CD14-positive monocyte (primary cell): ENCODE results near the gene UBQLN1. TPM values are rescaled to one million over a fixed set of nuclear protein-coding genes. Genes with fewer than 3 reads are reported as not detected.
A peak's percentile ranks its signal among the peaks of the same experiment; 100 is the strongest.

ENCODE experiments used
- DNase-seq, 3 donors: peaks; one replicate each; pipeline ENCODE4 v3.0.0-alpha.2; 2011 to 2022
- H2AFZ ChIP-seq: 2 replicates; pipeline ENCODE4 v1.6.0; 2012; ENCODE audit warnings: mild to moderate bottlenecking, low read depth, low read length, inconsistent platforms; ENCODE audit not compliant: insufficient read depth, poor library complexity, severe bottlenecking
- H3K27ac ChIP-seq, 2 donors: 1 replicate in 1 of 2; 2 replicates in 1 of 2; pipeline ENCODE4 v1.5.1; 2012 to 2013; ENCODE audit warnings: low read length in 2 of 2, control low read depth in 1 of 2, inconsistent platforms in 1 of 2, low read depth in 1 of 2, mild to moderate bottlenecking in 1 of 2
- H3K27me3 ChIP-seq, 2 donors: one replicate each; pipeline versions ENCODE4 v1.6.0 to v1.6.1; 2011 to 2013; ENCODE audit warnings: low read length in 2 of 2; ENCODE audit not compliant: control insufficient read depth in 2 of 2, insufficient read depth in 2 of 2
- H3K36me3 ChIP-seq, 2 donors: replicated peaks in 1 of 2; 1 replicate in 1 of 2; 2 replicates in 1 of 2; pipeline versions ENCODE4 v1.5.1 to v1.6.1; 2012 to 2013; ENCODE audit warnings: low read length in 2 of 2, control low read depth in 1 of 2, inconsistent platforms in 1 of 2, mild to moderate bottlenecking in 1 of 2; ENCODE audit not compliant: insufficient read depth in 2 of 2, control insufficient read depth in 1 of 2
- H3K4me1 ChIP-seq, 2 donors: 1 replicate in 1 of 2; 2 replicates in 1 of 2; pipeline versions ENCODE4 v1.5.1 to v1.6.1; 2012 to 2013; ENCODE audit warnings: low read length in 2 of 2, control low read depth in 1 of 2, inconsistent platforms in 1 of 2, mild to moderate bottlenecking in 1 of 2, moderate library complexity in 1 of 2; ENCODE audit not compliant: insufficient read depth in 2 of 2, control insufficient read depth in 1 of 2
- H3K4me2 ChIP-seq: replicated peaks from 2 replicates; pipeline ENCODE3; 2012; ENCODE audit warnings: low read length, moderate library complexity, mild to moderate bottlenecking; ENCODE audit not compliant: poor library complexity, severe bottlenecking; ENCODE audit errors: extremely low read depth
- H3K4me3 ChIP-seq, 3 experiments: fragments of 200-600 bp in 1 of 3; sonication (generic) in 1 of 3; replicated peaks in 1 of 3; 1 replicate in 2 of 3; 2 replicates in 1 of 3; pipeline ENCODE4 v1.5.1; 2011 to 2013; ENCODE audit warnings: low read length in 3 of 3, mild to moderate bottlenecking in 3 of 3, control low read depth in 2 of 3, low read depth in 2 of 3, inconsistent platforms in 1 of 3, moderate library complexity in 1 of 3
- H3K79me2 ChIP-seq: 2 replicates; pipeline ENCODE4 v1.6.0; 2012; ENCODE audit warnings: mild to moderate bottlenecking, control low read depth, inconsistent platforms, low read length, moderate library complexity; ENCODE audit not compliant: insufficient read depth
- H3K9ac ChIP-seq: 2 replicates; pipeline ENCODE4 v1.6.0; 2017; ENCODE audit warnings: low read length, mild to moderate bottlenecking; ENCODE audit not compliant: insufficient read depth, poor library complexity, severe bottlenecking
- H3K9me3 ChIP-seq, 2 donors: replicated peaks in 1 of 2; 1 replicate in 1 of 2; 2 replicates in 1 of 2; pipeline versions ENCODE4 v1.5.1 to v1.6.1; 2012 to 2013; ENCODE audit warnings: low read length in 2 of 2, control low read depth in 1 of 2; ENCODE audit not compliant: control insufficient read depth in 1 of 2, insufficient read depth in 1 of 2
- H4K20me1 ChIP-seq: 2 replicates; pipeline ENCODE4 v1.6.0; 2012; ENCODE audit warnings: mild to moderate bottlenecking, low read length, control low read depth, moderate library complexity; ENCODE audit not compliant: insufficient read depth
- H3K27ac Mint-ChIP-seq, 7 donors: one replicate each; pipeline ENCODE4 v1.8.0; 2020; ENCODE audit warnings: mild to moderate bottlenecking in 7 of 7, mixed read lengths in 7 of 7, moderate library complexity in 6 of 7, inconsistent platforms in 2 of 7
- H3K27me3 Mint-ChIP-seq, 3 donors: one replicate each; pipeline ENCODE4 v1.8.0; 2021 to 2022; ENCODE audit warnings: low read depth in 3 of 3, mild to moderate bottlenecking in 3 of 3, mixed read lengths in 3 of 3, moderate library complexity in 3 of 3, inconsistent platforms in 1 of 3
- H3K36me3 Mint-ChIP-seq, 2 donors: one replicate each; pipeline ENCODE4 v1.8.0; 2020; ENCODE audit warnings: mixed read lengths in 2 of 2, inconsistent platforms in 1 of 2, mild to moderate bottlenecking in 1 of 2
- H3K4me1 Mint-ChIP-seq: one replicate; pipeline ENCODE4 v1.8.0; 2020; ENCODE audit warnings: mild to moderate bottlenecking, mixed read lengths
- H3K4me3 Mint-ChIP-seq, 2 donors: one replicate each; pipeline ENCODE4 v1.8.0; 2020; ENCODE audit warnings: mild to moderate bottlenecking in 2 of 2, mixed read lengths in 2 of 2, moderate library complexity in 1 of 2
- H3K9me3 Mint-ChIP-seq, 7 donors: one replicate each; pipeline ENCODE4 v1.8.0; 2020 to 2022; ENCODE audit warnings: mixed read lengths in 7 of 7, mild to moderate bottlenecking in 6 of 7, moderate library complexity in 6 of 7, inconsistent platforms in 2 of 7
- CTCF ChIP-seq: fragments of 200-600 bp; IDR thresholded peaks from one replicate; pipeline ENCODE4 v1.8.0; 2022; ENCODE audit warnings: antibody characterized with exemption, mild to moderate bottlenecking
- WGBS: methylation state at CpG from one replicate; pipeline ENCODE4 v1.1.5; 2013; ENCODE audit warnings: missing lambda C conversion rate; ENCODE audit not compliant: insufficient coverage; 5-methylcytosine and 5-hydroxymethylcytosine counted together
- intact Hi-C, 2 donors: fragments of 100-400 bp; cut with micrococcal nuclease; formaldehyde crosslinking; loops; one replicate each; pipeline versions ENCODE4 v1.15.0 to v1.15.1; 2023
- polyA plus RNA-seq, 3 donors: library from polyadenylated mRNA; depleted of rRNA in 1 of 3; unstranded in 2 of 3; stranded (reverse) in 1 of 3; fragments of 300-500 nt in 2 of 3; fragments of >200 nt in 1 of 3; fragmentation: Illumina TruSeq in 2 of 3; gene quantifications; 1 replicate in 2 of 3; 2 replicates in 1 of 3; pipeline ENCODE4 v1.2.3, GENCODE V29; 2012 to 2021

UBQLN1 gene
- polyA plus RNA-seq, 3 donors, result 45.9 to 52.9 (median 46.9) TPM

- no peaks in the 10 kb centered on the region for H3K9me3 Mint-ChIP-seq
- peaks cover 68 to 87% of the 10 kb centered on the region in 2 donors for H3K36me3 Mint-ChIP-seq
- Histone ChIP-seq H3K4me3 (no peak overlapping the region), H2AFZ (no peak overlapping the region), H4K20me1 (peaks cover 74% of the 10 kb centered on the region), H3K27me3 (no peaks in the 10 kb centered on the region), H3K9me3 (no peaks in the 10 kb centered on the region), H3K9ac (no peak overlapping the region), H3K4me2 (no peak overlapping the region), H3K4me1 (no peaks in the 10 kb centered on the region), H3K36me3 (peaks cover 87 to 98% of the 10 kb centered on the region in 2 donors), H3K79me2 (peaks cover 31% of the 10 kb centered on the region), H3K27ac (no peak overlapping the region)
- H3K27me3 Mint-ChIP-seq, result peaks cover 0 to 1% (median 0%) of the 10 kb centered on the region in 3 donors
- no CpG with 5 or more reads among the region's 3 CpGs for WGBS
- no peaks in the 10 kb centered on the region for H3K4me1 Mint-ChIP-seq
- intact Hi-C loops, result no loop called here
- H3K27ac Mint-ChIP-seq, result peak overlapping the region in 1 of 7 donors; percentile 40
- no peak overlapping the region for H3K4me3 Mint-ChIP-seq
- no peak for DNase-seq
- TF ChIP-seq CTCF, result no peak
Measured at GRCh38 chr9:83677596-83677995, 30.2 kb downstream of the UBQLN1 start.

- Mint-ChIP-seq H3K36me3 (peaks cover 71 to 85% of the 10 kb centered on the region in 2 donors), H3K4me3 (no peak overlapping the region), H3K4me1 (no peaks in the 10 kb centered on the region), H3K27me3 (peaks cover 0 to 1% (median 0%) of the 10 kb centered on the region in 3 donors), H3K9me3 (no peaks in the 10 kb centered on the region), H3K27ac (peak overlapping the region in 2 of 7 donors; percentile 17 to 32)
- Histone ChIP-seq H3K27ac (no peak overlapping the region), H3K4me2 (no peak overlapping the region), H3K27me3 (no peaks in the 10 kb centered on the region), H3K9ac (no peak overlapping the region), H3K9me3 (no peaks in the 10 kb centered on the region), H3K4me1 (no peaks in the 10 kb centered on the region), H4K20me1 (peaks cover 65% of the 10 kb centered on the region), H3K36me3 (peaks cover 89 to 99% of the 10 kb centered on the region in 2 donors), H3K4me3 (no peak overlapping the region), H3K79me2 (peaks cover 12% of the 10 kb centered on the region), H2AFZ (no peak overlapping the region)
- WGBS, result no CpG with 5 or more reads among the region's 1 CpG
- no peak for TF ChIP-seq CTCF
- intact Hi-C loops, result no loop called here
- no peak for DNase-seq
Measured at GRCh38 chr9:83675466-83675865, 32.3 kb downstream of the UBQLN1 start.
